ENCODE measurements around the gene SLC25A44. TPM values are rescaled to one million over a fixed set of nuclear protein-coding genes. Genes with fewer than 3 reads are reported as not detected.
"Not testable (repeated sequence)": the region's sequence is repeated elsewhere in the genome, so short reads cannot be mapped to it uniquely, and the experiment has no call there.

The SLC25A44 gene
- total RNA-seq, 1 experiment from 2014 or later = 13.1 TPM

DNA sequence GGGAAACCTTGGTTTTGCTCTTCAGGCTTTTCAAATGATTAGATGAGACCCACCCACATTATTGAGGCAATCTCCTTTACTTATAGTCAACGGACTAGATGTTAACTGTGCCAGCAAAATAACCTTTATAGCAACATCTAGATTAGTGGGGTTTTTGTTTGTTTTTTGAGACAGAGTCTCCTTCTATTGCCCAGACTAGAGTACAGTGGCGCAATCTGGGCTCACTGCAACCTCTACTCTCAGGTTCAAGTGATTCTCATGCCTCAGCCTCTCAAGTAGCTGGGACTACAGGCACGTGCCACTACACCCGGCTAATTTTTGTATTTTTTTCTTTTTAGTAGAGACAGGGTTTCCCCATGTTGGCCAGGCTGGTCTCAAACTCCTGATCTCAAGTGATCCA is 3.6 kb upstream of the SLC25A44 start:
- H3K9me3 ChIP-seq, DNase-seq, H3K4me3 ChIP-seq: not testable (repeated sequence)

DNA sequence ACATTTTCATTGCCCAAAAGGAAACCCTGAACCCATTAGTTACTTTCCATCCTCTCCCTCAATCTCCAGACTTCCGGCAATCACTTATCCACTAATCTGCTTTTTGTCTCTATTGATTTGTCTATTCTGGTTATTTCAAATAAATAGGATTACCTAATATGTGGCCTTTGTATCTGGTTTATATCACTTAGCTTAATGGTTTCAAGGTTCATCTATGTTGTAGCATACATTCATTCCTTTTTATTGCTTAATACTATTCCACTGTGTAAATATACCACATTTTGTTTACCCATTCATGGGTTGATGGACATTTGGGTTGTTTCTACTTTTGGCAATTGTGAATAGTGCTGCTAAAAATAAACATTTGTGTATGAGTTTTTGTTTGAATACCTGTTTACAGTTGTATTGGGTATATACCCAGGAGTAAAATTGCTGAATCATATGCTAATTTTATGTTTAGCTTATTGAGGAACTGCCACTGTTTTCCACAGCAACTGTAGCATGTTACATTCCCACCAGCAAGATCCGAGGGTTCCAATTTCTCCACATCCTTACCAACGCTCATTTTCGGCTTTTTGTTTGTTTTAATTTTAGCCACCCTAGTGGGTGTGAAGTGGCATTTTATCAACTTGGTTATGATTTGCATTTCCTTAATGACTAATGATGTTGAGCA is 2.5 kb upstream of the SLC25A44 start:
- Histone ChIP-seq H3K27me3 (no peaks in the 10 kb centered on the region), H3K9me3 (peaks cover 2% of the 10 kb centered on the region; the same call in 1 of the 2 replicates), H3K4me3 (no peak overlapping the region), H3K36me3 (peaks cover 12% of the 10 kb centered on the region)
- DNase-seq = no peak

More for the DNA sequence above, 3.6 kb upstream of the SLC25A44 start:
- not testable (repeated sequence) for H3K36me3 ChIP-seq, H3K27me3 ChIP-seq

DNA sequence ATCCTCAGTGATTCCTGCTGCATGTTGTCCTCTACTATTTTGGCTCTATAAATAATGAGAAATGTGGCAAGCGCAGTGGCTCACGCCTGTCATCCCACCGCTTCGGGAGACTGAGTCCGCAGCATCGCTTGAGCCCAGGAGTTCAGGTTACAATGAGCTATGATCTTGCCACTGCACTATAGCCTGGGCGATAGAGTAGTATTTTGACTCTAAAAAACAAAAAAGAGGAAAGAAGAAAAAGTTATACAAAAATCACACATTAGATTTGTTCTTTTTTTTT is 756 bp upstream of the SLC25A44 start:
- no peak for DNase-seq
- peak overlapping the region; percentile 98 for H3K4me3 ChIP-seq
- no peaks in the 10 kb centered on the region for H3K27me3 ChIP-seq
- H3K9me3 ChIP-seq = no peaks in the 10 kb centered on the region
- H3K36me3 ChIP-seq = peaks cover 18% of the 10 kb centered on the region

DNA sequence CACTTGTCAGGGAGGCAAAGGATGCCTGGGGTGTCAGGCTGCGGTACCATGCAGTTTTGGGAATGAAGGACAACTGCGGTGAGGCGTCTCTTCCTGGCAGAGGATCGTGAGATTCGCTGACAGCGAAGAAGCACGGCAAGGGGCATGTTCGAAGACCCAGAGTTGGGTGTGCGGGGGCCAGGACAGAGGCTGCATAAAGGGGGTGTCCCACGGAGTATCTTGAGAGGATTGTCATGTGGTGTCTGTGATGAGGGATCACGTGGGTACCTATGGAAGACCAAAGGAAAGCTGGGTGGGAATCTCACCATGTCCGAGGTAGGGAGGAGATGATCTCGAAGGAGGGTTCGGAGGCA is 372 bp downstream of the SLC25A44 start:
- DNase-seq = no peak
- Histone ChIP-seq H3K9me3 (no peaks in the 10 kb centered on the region), H3K27me3 (no peaks in the 10 kb centered on the region), H3K36me3 (peaks cover 18% of the 10 kb centered on the region), H3K4me3 (peak overlapping the region; percentile 98)

DNA sequence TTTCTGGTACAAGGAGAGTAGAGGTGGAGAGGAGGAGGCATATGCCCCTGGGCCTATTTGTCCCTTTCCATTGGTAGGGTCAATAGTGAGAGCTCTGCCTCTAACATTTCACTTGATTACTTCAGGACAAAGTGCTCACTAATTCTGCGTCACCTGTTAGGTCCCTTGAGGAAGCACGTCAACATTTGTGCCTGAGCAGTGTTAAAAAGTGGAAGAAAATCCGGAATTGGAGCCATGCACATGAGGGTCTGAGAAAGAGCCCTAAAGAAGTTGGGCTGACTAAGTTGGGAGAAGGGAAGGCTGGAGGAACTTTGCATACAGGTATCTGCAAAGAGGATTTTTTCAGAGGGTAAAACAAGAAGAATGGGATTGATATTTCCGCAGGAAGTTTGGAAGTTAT is 1.9 kb downstream of the SLC25A44 start:
- H3K9me3 ChIP-seq = no peaks in the 10 kb centered on the region
- peaks cover 25% of the 10 kb centered on the region for H3K36me3 ChIP-seq
- no peak overlapping the region for H3K4me3 ChIP-seq
- DNase-seq = no peak
- H3K27me3 ChIP-seq = no peaks in the 10 kb centered on the region

DNA sequence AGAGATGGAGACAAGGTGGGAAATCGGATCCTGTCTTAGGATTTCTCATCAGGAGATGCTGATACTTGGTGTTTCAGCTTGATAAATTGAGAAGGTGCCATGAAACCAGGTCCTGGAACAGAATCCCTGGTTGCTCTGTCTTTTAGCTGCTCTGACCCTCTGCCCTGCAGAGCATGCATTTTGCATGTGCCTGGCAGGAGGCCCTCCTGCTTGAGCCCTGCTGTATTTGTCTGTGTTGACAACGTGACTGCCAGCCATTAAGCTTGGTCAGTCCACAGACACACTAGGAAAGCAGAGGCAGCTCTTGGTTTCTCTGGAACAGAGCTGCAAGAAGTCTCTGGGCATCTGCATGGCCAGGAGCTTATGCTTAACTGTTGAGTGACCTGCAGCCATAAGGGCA is 2.5 kb downstream of the SLC25A44 start:
- no peak for DNase-seq
- Histone ChIP-seq H3K36me3 (peaks cover 25% of the 10 kb centered on the region), H3K4me3 (no peak overlapping the region), H3K9me3 (no peaks in the 10 kb centered on the region), H3K27me3 (no peaks in the 10 kb centered on the region)

DNA sequence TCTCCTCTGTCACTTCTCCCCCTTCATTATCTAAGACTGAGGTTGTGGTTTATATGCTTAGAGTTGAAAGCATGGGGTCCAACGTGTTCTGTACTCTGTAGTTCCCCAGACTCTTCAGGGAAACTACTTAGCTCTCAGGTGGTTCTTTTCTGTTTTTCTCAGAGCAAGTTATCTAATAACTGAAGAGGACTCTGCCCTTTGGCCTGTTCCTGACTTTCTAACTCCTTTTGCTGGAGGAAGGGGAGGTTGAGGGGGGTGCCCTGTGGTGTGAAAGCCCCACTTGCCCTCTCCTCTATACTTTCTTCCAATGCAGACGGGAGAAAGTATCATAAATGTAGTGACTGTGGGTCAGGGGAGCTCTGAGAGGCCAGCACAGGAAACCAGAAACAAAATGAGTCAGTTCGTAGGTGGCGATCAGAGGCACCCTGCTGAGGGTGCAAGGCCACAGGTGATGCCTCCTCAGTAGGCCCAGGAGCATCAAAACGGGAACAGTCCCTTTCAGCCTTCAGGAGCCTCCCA is 5.0 kb downstream of the SLC25A44 start:
- no peak overlapping the region for H3K4me3 ChIP-seq
- no peaks in the 10 kb centered on the region for H3K27me3 ChIP-seq
- no peak for DNase-seq
- no peaks in the 10 kb centered on the region for H3K9me3 ChIP-seq
- peaks cover 30% of the 10 kb centered on the region for H3K36me3 ChIP-seq

DNA sequence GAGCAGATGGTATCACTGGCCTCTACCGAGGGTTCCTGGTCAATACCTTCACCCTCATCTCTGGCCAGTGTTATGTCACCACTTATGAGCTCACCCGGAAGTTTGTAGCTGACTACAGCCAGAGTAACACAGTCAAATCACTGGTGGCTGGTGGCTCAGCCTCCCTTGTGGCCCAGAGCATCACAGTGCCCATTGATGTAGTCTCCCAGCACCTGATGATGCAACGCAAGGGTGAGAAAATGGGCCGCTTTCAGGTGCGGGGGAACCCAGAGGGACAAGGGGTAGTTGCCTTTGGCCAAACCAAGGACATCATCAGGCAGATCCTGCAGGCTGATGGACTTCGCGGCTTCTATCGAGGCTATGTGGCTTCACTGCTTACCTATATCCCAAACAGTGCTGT is 6.1 kb downstream of the SLC25A44 start:
- H3K27me3 ChIP-seq = no peaks in the 10 kb centered on the region
- H3K36me3 ChIP-seq = peaks cover 39% of the 10 kb centered on the region
- H3K4me3 ChIP-seq = no peak overlapping the region
- no peak for DNase-seq
- no peaks in the 10 kb centered on the region for H3K9me3 ChIP-seq

DNA sequence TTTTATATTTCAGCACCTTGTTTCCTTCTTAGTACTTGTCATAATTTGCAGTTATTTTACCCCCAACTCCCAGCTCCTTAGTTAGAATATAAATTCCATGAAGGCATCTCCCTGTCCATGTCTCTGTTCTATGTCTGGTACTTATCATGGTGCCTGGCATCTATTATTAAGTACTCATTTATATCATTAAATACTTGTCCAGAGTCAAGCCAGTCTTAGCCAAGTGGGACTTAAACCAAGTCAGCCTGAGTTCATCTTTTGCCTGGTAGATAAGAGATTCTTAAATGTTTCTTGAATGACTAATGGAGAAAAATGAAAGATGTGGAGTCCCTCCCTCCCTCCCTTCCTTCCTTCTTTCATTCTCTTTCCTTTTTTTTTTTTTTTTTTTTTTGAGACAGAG is 9.4 kb downstream of the SLC25A44 start:
- peak; percentile 20 for DNase-seq
- Histone ChIP-seq H3K4me3 (no peak overlapping the region), H3K36me3 (peaks cover 50% of the 10 kb centered on the region), H3K9me3 (no peaks in the 10 kb centered on the region), H3K27me3 (no peaks in the 10 kb centered on the region)

DNA sequence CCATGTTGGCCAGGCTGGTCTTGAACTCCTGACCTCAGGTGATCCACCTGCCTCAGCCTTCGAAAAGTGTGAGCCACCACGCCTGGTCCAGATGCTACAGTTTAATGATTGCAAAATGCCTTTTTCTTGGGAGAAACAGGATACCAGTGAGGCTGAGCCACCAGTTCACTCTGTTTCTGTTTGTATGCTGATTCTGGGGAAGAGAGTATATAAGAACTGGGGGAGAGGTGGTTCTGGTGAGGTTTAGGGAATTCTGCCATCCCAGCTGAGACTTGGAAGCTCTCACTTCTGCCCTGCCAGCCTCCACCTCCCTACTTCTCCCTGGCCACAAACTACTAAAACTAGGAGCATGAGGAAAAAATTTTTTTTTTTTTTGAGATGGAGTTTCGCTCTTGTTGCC is 10.8 kb downstream of the SLC25A44 start:
- no peak overlapping the region for H3K4me3 ChIP-seq
- no peak for DNase-seq
- H3K36me3 ChIP-seq = peaks cover 62% of the 10 kb centered on the region
- H3K9me3 ChIP-seq = no peaks in the 10 kb centered on the region
- no peaks in the 10 kb centered on the region for H3K27me3 ChIP-seq

DNA sequence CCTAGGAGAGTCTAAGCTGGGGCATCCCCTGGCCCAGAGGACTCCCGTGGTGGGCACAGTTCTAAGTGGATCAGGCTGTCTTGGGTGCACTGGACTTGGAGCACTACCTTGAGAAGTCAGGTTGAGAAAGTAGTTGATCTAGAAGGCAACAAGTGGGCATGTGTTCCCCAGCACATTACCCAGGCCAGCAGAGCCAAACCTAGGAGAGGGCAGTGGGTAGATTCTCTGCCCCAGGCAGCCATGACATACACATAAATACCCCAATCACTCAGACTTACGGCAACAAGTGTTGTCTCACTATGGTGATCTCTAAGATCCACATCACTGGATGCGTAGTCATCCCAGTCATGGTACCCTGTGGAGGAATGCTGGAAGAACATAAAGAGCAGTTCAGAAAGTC is 17.3 kb downstream of the SLC25A44 start:
- no peaks in the 10 kb centered on the region for H3K27me3 ChIP-seq
- no peaks in the 10 kb centered on the region for H3K9me3 ChIP-seq
- H3K36me3 ChIP-seq = peaks cover 55% of the 10 kb centered on the region
- H3K4me3 ChIP-seq = no peak overlapping the region
- no peak for DNase-seq

DNA sequence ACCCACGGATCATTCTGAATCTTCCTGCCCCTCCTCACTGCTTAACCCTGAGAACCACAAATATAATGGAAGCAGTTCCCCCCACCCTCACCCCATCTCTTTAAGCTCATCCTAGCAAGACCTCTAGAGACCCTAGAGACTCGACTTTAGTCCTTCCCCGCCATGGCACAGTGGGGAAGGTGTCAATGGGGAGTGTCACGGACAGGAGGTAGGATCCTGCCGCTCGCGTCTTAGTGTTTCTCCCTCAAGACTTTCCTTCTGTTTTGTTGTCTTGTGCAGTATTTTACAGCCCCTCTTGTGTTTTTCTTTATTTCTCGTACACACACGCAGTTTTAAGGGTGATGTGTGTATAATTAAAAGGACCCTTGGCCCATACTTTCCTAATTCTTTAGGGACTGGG is 18.2 kb downstream of the SLC25A44 start:
- peaks cover 49% of the 10 kb centered on the region for H3K36me3 ChIP-seq
- DNase-seq = no peak
- H3K4me3 ChIP-seq = peak overlapping the region; percentile 87
- no peaks in the 10 kb centered on the region for H3K9me3 ChIP-seq
- H3K27me3 ChIP-seq = no peaks in the 10 kb centered on the region

DNA sequence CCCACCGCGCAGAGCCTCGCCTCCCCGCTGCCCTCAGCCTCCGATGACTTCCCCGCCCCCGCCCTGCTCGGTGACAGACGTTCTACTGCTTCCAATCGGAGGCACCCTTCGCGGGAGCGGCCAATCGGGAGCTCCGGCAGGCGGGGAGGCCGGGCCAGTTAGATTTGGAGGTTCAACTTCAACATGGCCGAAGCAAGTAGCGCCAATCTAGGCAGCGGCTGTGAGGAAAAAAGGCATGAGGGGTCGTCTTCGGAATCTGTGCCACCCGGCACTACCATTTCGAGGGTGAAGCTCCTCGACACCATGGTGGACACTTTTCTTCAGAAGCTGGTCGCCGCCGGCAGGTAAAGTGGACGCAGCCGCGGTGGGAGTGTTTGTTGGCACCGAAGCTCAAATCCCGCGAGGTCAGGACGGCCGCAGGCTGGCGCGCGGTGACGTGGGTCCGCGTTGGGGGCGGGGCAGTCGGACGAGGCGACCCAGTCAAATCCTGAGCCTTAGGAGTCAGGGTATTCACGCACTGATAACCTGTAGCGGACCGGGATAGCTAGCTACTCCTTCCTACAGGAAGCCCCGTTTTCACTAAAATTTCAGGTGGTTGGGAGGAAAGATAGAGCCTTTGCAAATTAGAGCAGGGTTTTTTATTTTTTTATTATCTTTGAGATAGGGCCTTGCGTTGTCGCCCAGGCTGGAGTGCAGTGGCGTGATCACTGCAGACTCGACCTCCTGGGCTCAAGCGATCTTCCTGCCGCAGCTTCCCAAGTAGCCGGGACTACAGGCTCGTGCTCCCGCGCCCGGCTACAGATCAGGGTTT is 19.1 kb downstream of the SLC25A44 start, which contains the start of gene PMF1:
PMF1 (plus strand) TSS at position 175 of the 811 bp plus-strand sequence; CDS start at position 184, 9 bp downstream.
- H3K4me3 ChIP-seq = peak within 1 kb of the TSS; percentile 87
- H3K36me3 ChIP-seq = peaks cover 42% of the 10 kb centered on the region

DNA sequence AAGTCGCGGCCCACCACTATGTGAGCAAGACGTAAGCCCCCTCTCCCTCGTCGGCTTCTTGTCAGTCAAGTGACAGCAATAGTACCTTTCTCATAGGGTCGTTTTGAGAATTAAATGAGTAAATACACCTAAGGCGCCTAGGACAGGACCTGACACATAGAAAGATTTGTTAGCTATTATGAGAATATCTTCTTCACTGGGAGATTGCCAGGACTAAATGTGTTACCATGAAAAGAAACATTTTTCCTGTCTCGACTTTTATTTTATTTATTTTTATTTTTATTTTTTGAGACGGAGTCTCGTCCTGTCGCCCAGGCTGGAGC is 19.7 kb downstream of the SLC25A44 start:
- H3K27me3 ChIP-seq = no peaks in the 10 kb centered on the region
- H3K9me3 ChIP-seq = no peaks in the 10 kb centered on the region
- no peak for DNase-seq
- peak overlapping the region; percentile 87 for H3K4me3 ChIP-seq
- peaks cover 40% of the 10 kb centered on the region for H3K36me3 ChIP-seq

More for the DNA sequence above, 19.1 kb downstream of the SLC25A44 start, which contains the start of gene PMF1:
- Histone ChIP-seq H3K27me3 (no peaks in the 10 kb centered on the region), H3K9me3 (no peaks in the 10 kb centered on the region)
- DNase-seq = peak; percentile 99

DNA sequence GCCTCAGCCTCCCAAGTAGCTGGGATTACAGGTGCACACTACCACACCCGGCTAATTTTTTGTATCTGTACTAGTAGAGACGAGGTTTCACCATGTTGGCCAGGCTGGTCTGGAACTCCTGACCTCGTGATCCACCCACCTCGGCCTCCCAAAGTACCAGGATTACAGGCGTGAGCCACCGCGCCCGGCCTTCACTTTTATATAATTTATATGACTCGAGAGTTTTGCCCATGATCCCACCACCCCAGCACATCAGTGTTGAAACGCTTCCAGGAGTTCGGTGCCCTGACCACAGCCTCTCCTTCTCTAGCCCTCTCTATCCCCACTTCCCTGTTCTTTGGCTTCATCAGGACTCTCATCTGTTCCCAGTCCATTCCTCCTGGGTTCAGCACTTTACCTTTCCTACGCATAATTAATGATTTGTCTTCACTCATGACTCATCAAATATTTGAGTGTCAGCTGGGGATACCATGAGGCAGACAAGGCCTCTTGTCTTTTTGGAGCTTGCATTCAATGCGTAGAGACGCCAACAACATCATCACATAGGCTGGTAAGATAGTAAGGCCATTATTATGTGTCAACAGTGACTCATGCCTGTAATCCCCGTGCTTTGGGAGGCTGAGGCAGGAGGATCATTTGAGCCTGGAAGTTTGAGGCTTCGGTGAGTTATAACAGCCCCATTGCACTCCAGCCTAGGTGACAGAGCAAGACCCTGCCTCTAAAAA is 20.3 kb downstream of the SLC25A44 start:
- Histone ChIP-seq H3K36me3 (peaks cover 34% of the 10 kb centered on the region), H3K4me3 (peak overlapping the region; percentile 87), H3K27me3 (no peaks in the 10 kb centered on the region), H3K9me3 (no peaks in the 10 kb centered on the region)
- peak; percentile 54 for DNase-seq

DNA sequence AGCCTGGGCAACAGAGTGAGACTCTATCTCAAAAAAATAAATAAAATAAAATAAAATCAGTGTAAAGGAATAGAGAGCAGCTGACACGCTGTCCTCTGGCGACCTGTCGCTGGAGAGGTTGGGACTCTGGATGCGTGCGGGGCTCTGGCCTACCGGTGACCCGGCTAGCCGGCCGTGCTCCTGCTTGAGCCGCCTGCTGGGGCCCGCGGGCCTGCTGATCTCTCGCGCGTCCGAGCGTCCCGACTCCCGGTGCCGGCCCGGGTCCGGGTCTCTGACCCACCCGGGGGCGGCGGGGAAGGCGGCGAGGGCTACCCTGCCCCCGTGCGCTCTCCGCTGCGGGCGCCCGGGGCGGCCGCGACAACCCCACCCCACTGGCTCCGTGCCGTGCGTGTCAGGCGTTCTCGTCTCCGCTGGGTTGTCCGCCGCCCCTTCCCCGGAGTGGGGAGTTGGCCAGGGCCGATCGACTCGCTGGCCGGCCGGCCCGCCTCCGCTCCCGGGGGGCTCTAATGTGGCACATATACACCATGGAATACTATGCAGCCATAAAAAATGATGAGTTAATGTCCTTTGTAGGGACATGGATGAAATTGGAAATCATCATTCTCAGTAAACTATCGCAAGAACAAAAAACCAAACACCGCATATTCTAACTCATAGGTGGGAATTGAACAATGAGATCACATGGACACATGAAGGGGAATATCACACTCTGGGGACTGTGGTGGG is 22.6 kb downstream of the SLC25A44 start:
- not testable (repeated sequence) for H3K4me3 ChIP-seq, DNase-seq

DNA sequence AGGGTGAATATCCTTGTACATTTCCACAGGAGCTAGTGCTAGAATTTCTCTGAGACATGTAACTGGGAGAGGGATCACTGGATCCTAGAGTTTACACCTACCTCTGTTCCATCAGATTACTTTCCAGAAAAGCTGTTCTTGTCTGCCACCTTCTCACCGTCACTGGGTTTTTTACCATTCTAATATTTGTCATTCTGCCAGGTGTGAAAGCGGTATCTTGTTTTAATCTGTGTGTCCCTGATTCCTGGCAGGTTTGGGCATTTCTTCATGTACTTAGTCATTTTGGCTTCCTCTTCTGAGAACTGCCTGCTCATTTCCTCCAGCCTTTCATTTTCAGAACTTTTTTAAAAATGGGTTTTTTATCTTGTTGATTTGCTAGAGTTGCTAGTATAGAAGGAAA is 24.0 kb downstream of the SLC25A44 start:
- H3K36me3 ChIP-seq = peaks cover 48% of the 10 kb centered on the region
- DNase-seq = no peak
- H3K27me3 ChIP-seq = no peaks in the 10 kb centered on the region
- H3K4me3 ChIP-seq = no peak overlapping the region
- no peaks in the 10 kb centered on the region for H3K9me3 ChIP-seq

More for the DNA sequence above, 22.6 kb downstream of the SLC25A44 start:
- H3K9me3 ChIP-seq, H3K27me3 ChIP-seq: not testable (repeated sequence)
- peaks cover 43% of the 10 kb centered on the region for H3K36me3 ChIP-seq

Measured in MG63 (cell line).